Suprapubic skin (tissue), 3 donors: ENCODE data around the gene OR10H2.

Experiments used
- CTCF ChIP-seq, 2 donors: fragments of 200-600 bp in 1 of 2; fragments of 450-650 bp in 1 of 2; sonication (generic) in 1 of 2; IDR thresholded peaks; one replicate each; pipeline ENCODE4 v1.5.1; 2016 to 2019; ENCODE audit warnings: antibody characterized with exemption in 2 of 2, mild to moderate bottlenecking in 1 of 2, moderate library complexity in 1 of 2
- POLR2A ChIP-seq, 2 donors: fragments of 450-650 bp; IDR thresholded peaks; one replicate each; pipeline ENCODE4 v1.6.1; 2017; ENCODE audit warnings: antibody characterized with exemption in 2 of 2, mild to moderate bottlenecking in 2 of 2, moderate library complexity in 2 of 2

GRCh38 chr19:15776991-15777970 is 49.5 kb downstream of the OR10H2 start:
- TF ChIP-seq CTCF (IDR thresholded peaks at IDR 0.05): no peak
- no peak for TF ChIP-seq POLR2A (IDR thresholded peaks at IDR 0.05)
